ENCODE results near the gene SEPTIN6. TPM values are rescaled to one million over a fixed set of nuclear protein-coding genes. Genes with fewer than 3 reads are reported as not detected.

SEPTIN6 gene
- total RNA-seq, 4 donors from 2014 or later, result 10.1 to 14.1 (median 10.9) TPM

- Histone ChIP-seq H3K27ac (no peak overlapping the region), H3K9me3 (no peaks in the 10 kb centered on the region), H3K4me3 (no peak overlapping the region), H3K27me3 (no peaks in the 10 kb centered on the region), H3K4me1 (no peaks in the 10 kb centered on the region), H3K36me3 (no peaks in the 10 kb centered on the region)
- TF ChIP-seq POLR2AphosphoS5 (IDR thresholded peaks at IDR 0.05) (no peak), CTCF (IDR thresholded peaks at IDR 0.05) (no peak), EP300 (IDR thresholded peaks at IDR 0.05) (no peak), POLR2A (IDR thresholded peaks at IDR 0.05) (no peak)
- no peak for DNase-seq (ENCODE audit: low spot score in 2 of 2)
- WGBS, result 87% methylated on average over 3 of the region's 3 CpGs
Observed at GRCh38 chrX:119709630-119710029, 16.7 kb upstream of the SEPTIN6 start.

GRCh38 chrX:119708936-119709335 is 16.0 kb upstream of the SEPTIN6 start:
- Histone ChIP-seq H3K27ac (no peak overlapping the region), H3K27me3 (no peaks in the 10 kb centered on the region), H3K9me3 (no peaks in the 10 kb centered on the region), H3K4me3 (no peak overlapping the region), H3K4me1 (no peaks in the 10 kb centered on the region), H3K36me3 (no peaks in the 10 kb centered on the region)
- WGBS, result 82% methylated on average over 2 of the region's 2 CpGs
- TF ChIP-seq EP300 (IDR thresholded peaks at IDR 0.05), result no peak
- no peak for TF ChIP-seq POLR2AphosphoS5 (IDR thresholded peaks at IDR 0.05)
- no peak for TF ChIP-seq POLR2A (IDR thresholded peaks at IDR 0.05)
- no peak for TF ChIP-seq CTCF (IDR thresholded peaks at IDR 0.05)
- no peak for DNase-seq (ENCODE audit: low spot score in 2 of 2)

- Histone ChIP-seq H3K4me3 (no peak overlapping the region), H3K27ac (no peak overlapping the region), H3K9me3 (no peaks in the 10 kb centered on the region), H3K36me3 (no peaks in the 10 kb centered on the region), H3K27me3 (no peaks in the 10 kb centered on the region), H3K4me1 (no peaks in the 10 kb centered on the region)
- WGBS, result 68% methylated on average over 5 of the region's 5 CpGs
- TF ChIP-seq POLR2A (IDR thresholded peaks at IDR 0.05), result no peak
- no peak for TF ChIP-seq POLR2AphosphoS5 (IDR thresholded peaks at IDR 0.05)
- no peak for TF ChIP-seq EP300 (IDR thresholded peaks at IDR 0.05)
- no peak for TF ChIP-seq CTCF (IDR thresholded peaks at IDR 0.05)
- no peak for DNase-seq (ENCODE audit: low spot score in 2 of 2)
Observed at GRCh38 chrX:119706616-119707015, 13.6 kb upstream of the SEPTIN6 start.

- DNase-seq (ENCODE audit: low spot score in 2 of 2), result no peak
- Histone ChIP-seq H3K4me1 (no peaks in the 10 kb centered on the region), H3K4me3 (no peak overlapping the region), H3K9me3 (no peaks in the 10 kb centered on the region), H3K27me3 (no peaks in the 10 kb centered on the region), H3K27ac (no peak overlapping the region), H3K36me3 (no peaks in the 10 kb centered on the region)
- TF ChIP-seq POLR2AphosphoS5 (IDR thresholded peaks at IDR 0.05) (no peak), CTCF (IDR thresholded peaks at IDR 0.05) (peak in 1 of 2 donors; percentile 49)
Observed at GRCh38 chrX:119698845-119699244, 5.9 kb upstream of the SEPTIN6 start.

GRCh38 chrX:119696251-119696890 is 3.4 kb upstream of the SEPTIN6 start:
- Histone ChIP-seq H3K27ac (no peak overlapping the region), H3K4me3 (no peak overlapping the region), H3K4me1 (peaks cover 4% of the 10 kb centered on the region), H3K27me3 (no peaks in the 10 kb centered on the region), H3K36me3 (no peaks in the 10 kb centered on the region), H3K9me3 (no peaks in the 10 kb centered on the region)
- TF ChIP-seq POLR2AphosphoS5 (IDR thresholded peaks at IDR 0.05) (no peak), CTCF (IDR thresholded peaks at IDR 0.05) (no peak), POLR2A (IDR thresholded peaks at IDR 0.05) (no peak)
- 84% methylated on average over 9 of the region's 9 CpGs for whole genome bisulfite sequencing
- no peak for DNase-seq (ENCODE audit: low spot score in 2 of 2)
